GM19035 (cell line): Measurements from ENCODE around the gene CFAP97.
"Not testable (repeated sequence)": the region's sequence is repeated elsewhere in the genome, so short reads cannot be mapped to it uniquely, and the experiment has no call there.

Experiments used
- ATAC-seq: cut with Tn5 transposase; IDR thresholded peaks from one replicate; pipeline ENCODE4 v1.9.1; 2021; ENCODE audit not compliant: unreplicated experiment

The CFAP97 gene

GRCh38 chr4:185201977-185202962 lies 1.5 kb downstream of the CFAP97 start:
- no peak for ATAC-seq

DNA sequence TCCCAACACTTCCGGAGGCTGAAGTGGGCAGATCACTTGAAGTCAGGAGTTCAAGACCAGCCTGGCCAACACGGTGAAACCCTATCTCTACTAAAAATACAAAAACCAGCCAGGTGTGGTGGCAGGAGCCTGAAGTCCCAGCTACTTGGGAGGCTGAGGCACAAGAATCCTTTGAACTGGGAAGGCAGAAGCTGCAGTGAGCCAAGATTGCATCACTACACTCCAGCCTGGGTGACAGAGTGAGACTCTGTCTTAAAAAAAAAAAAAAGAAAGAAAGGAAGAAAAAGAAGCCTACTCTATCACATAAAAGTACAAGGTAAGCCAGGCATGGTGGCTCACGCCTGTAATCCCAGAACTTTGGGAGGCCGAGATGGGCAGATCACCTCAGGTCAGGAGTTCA lies 5.6 kb downstream of the CFAP97 start:
- not testable (repeated sequence) for ATAC-seq

DNA sequence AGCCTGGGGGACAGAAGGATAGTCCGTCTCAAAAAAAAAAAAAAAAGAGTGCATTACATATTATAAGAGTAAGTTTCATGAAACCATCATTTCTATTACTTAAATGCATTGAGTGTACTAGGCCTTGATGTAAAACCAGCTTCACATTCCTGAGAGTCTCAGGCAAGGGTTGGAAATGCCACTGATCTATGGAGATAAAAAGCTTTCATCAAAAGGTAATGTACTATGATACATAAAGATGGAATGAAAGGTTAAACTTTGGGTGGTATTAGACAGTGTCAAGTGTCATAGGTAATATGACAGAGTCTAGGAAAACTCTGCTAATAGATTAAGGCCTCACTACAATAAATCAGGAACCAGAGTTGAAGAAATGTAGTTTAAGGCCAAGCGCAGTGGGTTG lies 7.4 kb downstream of the CFAP97 start:
- ATAC-seq: no peak

DNA sequence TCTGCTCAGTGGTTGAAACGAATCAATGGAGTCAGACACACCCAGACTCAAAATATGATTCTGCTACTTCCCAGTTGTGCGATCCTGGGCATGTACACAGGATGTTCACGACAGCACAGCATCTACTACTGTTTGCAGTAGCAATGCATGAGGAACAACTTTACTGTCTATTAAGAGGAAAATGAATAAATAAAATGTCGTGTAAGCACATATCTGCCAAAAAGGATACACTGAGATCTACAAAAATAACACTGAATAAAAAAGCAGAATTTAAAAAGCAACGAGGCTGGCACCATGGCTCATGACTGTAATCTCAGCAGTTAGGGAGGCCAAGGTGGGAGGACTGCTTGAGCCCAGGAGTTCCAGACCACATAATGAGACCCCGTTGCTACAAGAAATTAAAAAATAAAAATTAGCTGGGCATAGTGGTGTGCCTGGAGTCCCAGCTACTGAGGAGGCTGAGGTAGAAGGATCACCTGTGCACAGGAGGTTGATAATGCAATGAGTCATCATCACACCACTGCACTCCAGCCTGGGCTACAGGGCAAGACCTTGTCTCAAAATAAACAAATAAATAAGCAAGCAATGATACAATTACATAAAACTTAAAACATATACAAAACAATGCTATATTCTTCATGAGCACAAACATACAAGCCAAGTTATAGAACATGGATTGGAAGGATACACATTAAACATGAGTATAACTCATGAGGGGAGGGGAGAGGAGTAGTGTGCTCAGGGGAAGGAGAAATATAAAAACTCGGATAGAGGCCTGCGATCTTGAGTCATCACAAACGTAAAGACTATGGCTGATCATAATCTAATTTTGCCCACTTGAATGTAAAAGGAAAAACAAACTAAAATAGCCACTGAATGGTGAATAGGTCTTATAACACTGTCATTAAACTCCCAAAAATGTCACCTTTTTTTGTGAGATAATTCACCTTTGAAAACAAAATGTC lies 8.6 kb downstream of the CFAP97 start:
- no peak for ATAC-seq

DNA sequence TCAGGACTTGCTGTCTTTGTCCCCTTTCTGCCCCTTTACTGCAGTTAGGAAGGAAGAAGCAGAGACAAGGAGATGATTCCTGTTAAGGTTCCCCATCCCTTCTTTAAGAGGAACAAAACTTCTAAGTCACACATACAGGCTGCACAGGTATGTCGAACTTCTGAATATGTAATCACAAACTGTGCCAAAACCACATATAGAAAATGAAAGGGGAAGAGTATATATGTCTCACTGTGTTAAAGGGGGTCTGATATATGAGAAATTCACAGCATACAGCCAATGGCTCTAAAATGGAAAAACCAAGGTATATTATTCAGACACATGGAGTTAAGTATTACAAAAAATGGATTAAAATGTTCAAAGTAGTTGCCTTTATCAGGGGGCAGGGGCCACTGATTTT lies 11.7 kb downstream of the CFAP97 start:
- ATAC-seq: peak; percentile 61

DNA sequence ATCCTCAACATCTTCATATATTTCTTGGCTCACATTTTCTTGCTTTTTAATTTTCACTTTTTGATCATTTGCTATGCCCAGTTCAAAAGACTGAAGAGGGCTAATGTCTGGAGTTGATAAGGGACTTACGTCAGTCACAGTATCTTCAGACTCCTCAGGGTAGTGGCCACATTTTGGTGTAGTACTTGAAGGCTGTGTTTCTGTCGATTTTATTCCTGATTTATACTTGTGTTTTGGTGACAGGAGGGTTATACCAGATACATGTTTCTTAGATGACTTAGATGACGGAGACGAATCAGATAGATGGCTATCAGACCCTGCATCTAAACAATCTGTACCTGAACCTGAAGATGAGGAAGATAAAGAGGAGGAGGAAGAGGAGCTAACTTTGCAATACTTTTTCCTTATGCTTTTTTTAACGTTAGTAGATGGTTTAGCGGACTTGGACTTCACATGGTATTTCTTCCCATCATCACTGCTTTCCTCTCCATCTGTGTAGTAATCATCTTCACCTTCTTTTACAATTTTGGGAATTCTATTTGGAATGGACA lies 13.4 kb downstream of the CFAP97 start:
- no peak for ATAC-seq

DNA sequence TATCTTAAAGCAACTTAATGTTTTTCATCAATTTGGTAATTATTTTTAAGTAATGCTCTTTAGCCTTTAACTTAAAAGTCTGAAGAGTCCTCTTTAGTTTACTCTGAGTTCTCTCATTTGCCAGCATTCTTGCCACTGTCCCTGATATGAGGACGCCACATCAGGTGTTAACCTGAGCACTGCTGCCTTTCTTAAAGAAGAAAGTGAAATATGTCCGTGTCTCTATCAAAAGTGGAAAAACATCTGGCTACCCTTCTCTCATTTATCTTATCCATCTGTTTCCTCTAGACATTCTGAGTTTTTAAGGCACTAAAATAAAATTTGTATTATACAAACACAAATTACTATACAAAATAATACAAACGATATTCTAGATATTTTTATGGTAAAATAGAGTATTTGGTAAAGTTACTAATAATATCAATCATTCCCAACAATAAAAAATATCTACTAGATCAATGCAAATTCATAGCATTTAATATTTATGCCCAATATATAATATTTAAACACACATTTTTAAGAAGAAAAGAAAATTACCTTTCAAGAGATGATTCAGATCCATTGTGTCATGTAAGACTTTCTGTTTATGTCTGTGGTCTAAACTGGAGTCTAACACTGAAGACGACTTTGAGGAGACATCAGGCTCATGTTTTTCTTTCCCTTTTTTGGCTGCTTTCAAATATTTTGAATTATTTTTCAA lies 14.0 kb downstream of the CFAP97 start:
- ATAC-seq: no peak

DNA sequence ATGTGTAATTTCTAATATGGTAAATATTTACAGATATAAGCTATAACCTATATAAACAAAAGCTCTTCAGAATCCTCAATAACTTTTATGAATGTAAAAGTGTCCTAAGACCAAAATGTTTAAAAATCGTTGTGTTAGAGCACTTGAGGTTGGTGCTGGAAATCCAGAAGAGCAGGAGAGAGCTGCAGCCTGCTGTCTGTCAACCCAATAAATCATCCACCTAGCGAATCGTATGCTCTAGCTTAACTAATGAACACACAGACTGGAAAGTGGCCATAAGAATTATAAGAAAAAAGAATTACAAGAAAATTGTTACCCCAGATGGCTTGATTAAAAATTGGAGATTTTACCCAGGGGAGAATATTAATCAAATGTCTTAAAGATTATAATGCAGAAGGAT lies 17.0 kb downstream of the CFAP97 start:
- no peak for ATAC-seq

DNA sequence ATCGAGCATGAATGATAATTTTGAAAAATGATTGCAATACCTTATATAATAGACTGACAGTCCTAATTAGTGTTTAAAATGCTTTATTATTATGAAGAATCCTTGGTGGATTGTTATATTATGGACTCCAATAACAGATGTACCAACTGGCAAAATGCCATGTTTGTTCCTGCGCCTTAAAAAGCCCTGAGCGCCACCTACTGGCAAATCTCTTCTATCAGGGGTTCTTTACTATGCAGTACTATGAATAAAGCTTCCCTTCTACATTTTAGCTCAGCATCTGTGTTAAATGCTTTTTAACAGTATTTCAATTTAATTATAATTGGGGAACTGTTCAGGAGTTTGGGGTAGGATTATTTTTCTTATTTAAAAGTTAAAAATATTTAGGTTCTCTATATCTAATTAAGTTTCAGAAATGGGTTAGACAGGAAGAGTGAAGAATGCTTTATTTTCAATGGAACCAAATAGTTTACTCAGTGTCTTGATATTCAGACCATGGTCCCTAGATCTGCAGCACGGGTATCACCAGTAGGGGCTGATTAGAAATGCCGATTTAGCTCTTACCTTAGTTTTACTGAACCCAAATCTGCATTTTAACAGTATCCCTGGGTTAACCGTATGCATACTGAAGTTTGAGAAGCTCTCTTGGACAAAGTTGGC lies 20.0 kb downstream of the CFAP97 start:
- ATAC-seq: peak; percentile 62

DNA sequence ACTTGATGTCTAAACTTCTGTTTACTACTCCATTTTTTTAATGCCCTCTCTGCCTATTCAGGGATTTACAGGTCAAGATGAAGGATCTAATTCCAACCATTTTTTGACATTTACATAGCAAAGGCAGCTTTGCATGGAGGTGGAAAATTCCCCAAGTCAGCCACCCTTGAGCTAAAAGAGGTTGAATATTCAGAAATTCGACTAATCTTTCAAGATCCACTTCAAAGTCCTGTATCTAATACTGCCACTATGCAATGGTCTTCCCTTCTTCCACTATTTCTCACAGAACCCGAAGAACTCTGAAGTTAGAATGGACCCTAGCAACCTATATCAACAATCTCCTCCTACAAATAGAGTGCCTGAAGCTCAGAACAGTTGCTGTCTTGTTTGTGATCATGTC lies 21.6 kb downstream of the CFAP97 start:
- no peak for ATAC-seq

GRCh38 chr4:185179488-185179887 lies 24.3 kb downstream of the CFAP97 start:
- no peak for ATAC-seq

- ATAC-seq: no peak
Observed at GRCh38 chr4:185171373-185172071, 32.3 kb downstream of the CFAP97 start.

GRCh38 chr4:185167234-185167633 lies 36.6 kb downstream of the CFAP97 start:
- no peak for ATAC-seq

DNA sequence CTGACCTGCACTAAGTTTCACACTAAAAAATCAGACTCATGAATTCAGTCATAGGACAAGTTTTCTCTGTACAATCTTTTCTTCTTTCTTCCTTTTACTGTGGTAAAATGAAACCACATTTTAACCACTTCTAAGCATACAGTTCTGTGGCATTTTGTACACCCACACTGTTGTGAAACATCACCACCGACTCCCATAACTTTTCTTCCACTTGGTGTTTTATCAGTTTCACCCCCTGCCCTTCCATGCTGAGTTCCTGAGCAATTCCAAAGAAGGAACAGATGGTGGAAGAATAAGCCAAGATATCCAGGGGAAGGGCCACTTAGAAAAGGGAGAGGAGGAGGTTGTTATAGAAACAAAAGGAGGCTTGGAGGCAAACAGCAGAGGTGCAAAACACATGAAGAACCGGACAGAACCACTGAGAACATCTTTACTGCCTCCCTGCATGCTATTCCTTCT lies 38.2 kb downstream of the CFAP97 start:
- ATAC-seq: peak; percentile 93

DNA sequence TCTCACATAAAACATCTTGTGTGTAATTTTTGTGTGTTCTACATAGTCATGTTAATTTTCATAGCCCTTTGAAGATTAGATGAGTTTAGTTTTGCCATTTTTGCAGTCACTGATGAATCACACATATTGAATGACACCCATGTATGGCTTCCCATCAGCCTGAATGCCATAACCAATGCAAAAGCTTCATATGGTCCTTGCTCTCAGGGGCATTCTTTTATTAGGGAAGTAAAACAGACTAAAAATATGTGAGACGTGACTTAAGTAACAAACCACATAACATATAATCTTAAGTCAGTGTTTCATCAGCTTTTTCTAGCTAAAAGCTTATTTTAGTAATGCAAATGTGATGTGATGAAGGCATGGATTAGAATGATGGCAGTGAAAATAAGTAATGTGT lies 52.5 kb downstream of the CFAP97 start:
- no peak for ATAC-seq

- ATAC-seq: no peak
Observed at GRCh38 chr4:185149392-185149791, 54.4 kb downstream of the CFAP97 start.

DNA sequence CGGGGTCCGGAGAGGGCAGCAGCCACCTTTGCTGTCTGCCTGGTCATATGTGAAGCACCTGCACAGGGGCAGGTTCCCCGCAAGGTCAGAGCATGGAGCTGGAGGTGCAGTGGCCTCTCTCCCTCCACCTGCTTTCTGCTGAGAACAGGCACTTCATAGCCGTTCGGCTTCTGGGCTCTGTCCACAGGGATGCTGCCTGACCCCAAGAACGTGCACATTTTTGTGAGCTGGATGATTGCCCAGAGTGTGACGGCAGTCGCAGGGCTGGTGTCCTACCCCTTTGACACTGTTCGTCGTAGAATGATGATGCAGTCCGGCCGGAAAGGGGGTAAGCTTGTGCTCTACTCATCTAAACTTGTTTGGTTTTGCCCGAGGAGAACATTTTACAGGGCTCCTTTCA lies 58.2 kb downstream of the CFAP97 start:
- no peak for ATAC-seq

- no peak for ATAC-seq
Observed at GRCh38 chr4:185144601-185145240, 59.1 kb downstream of the CFAP97 start.

GRCh38 chr4:185143601-185143969 lies 60.2 kb downstream of the CFAP97 start:
- peak; percentile 31 for ATAC-seq
